GM12892 (cell line): ENCODE data around the gene ARMS2.

Experiments used
- POLR2A ChIP-seq: IDR thresholded peaks from 2 replicates; pipeline ENCODE4 v1.6.1; 2011; ENCODE audit warnings: low read depth, low read length, control low read depth
- POLR2AphosphoS5 ChIP-seq: IDR thresholded peaks from 2 replicates; pipeline ENCODE4 v1.6.1; 2011; ENCODE audit warnings: low read depth, low read length, control low read depth

DNA sequence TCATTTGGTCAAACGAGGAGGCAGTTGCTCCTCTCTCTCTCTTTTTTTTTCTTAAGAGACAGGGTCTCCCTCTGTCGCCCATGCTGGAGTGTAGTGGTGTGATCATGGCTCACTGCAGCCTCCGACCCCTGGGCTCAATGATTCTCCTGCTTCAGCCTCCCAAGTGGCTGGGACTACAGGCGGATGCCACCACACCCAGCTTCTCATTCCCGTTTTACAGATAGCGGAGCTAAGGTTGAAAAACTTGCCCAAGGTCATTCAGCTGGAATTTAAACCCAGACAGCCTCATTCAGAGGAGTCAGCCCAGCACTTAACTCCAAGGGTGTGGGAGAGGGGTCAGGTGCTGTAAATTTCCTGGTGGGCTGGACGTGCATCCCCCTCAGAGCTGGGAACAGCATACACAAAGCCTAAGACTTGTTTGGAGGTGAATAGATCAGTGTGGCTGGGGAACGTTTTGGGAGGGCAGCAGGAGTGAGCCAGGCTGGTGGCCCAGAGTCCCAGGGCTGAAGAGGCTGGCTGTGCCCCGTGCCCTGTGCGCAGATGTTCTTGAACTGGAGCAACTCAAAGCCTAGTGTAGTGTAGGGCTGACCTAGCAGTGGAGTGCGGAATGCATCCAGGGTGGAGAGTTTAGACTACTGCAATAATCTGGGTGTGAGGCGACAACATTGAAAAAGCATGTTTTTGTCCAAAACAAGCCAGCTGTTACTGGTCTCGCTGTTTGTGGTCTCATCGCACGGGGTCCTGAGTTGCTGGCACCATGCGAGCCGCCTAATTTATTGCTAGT, 9.2 kb downstream of the ARMS2 start:
- TF ChIP-seq POLR2A (no peak), POLR2AphosphoS5 (no peak)
